Esophagus squamous epithelium (tissue), 5 donors: ENCODE measurements around the gene FOXP1. TPM values are rescaled to one million over a fixed set of nuclear protein-coding genes. Genes with fewer than 3 reads are reported as not detected.

ENCODE experiments used
- DNase-seq: peaks from one replicate; lab custom pipeline; 2025; lab: John Stamatoyannopoulos, UW
- H3K27ac ChIP-seq, 4 donors: fragments of 200-600 bp; sonication (generic); one replicate each; pipeline ENCODE4 v1.5.1; 2016 to 2019; ENCODE audit warnings: mild to moderate bottlenecking in 1 of 4
- H3K27me3 ChIP-seq, 4 donors: fragments of 200-600 bp; sonication (generic); 1 replicate in 3 of 4; 2 replicates in 1 of 4; pipeline versions ENCODE4 v1.5.1 to v1.6.0; 2017 to 2021; ENCODE audit warnings: antibody characterized with exemption in 1 of 4
- H3K36me3 ChIP-seq, 3 donors: fragments of 200-600 bp; sonication (generic); one replicate each; pipeline ENCODE4 v1.5.1; 2016 to 2019
- H3K4me1 ChIP-seq, 3 donors: fragments of 200-600 bp; sonication (generic); one replicate each; pipeline ENCODE4 v1.5.1; 2017 to 2019
- H3K4me3 ChIP-seq, 4 donors: fragments of 200-600 bp; sonication (generic); 1 replicate in 3 of 4; 2 replicates in 1 of 4; pipeline ENCODE4 v1.5.1; 2016 to 2019; ENCODE audit warnings: mild to moderate bottlenecking in 2 of 4, moderate library complexity in 1 of 4
- H3K9me3 ChIP-seq, 3 donors: fragments of 200-600 bp; sonication (generic); one replicate each; pipeline ENCODE4 v1.5.1; 2016 to 2019
- CTCF ChIP-seq, 6 experiments: fragments of 450-650 bp in 4 of 6; fragments of 200-600 bp in 2 of 6; sonication (generic) in 2 of 6; IDR thresholded peaks; one replicate each; pipeline ENCODE4 v1.5.1; 2016 to 2019; ENCODE audit warnings: antibody characterized with exemption in 6 of 6, mild to moderate bottlenecking in 4 of 6, moderate library complexity in 4 of 6
- POLR2A ChIP-seq, 4 donors: fragments of 450-650 bp; IDR thresholded peaks; one replicate each; pipeline ENCODE4 v1.6.1; 2017; ENCODE audit warnings: antibody characterized with exemption in 4 of 4, mild to moderate bottlenecking in 4 of 4, moderate library complexity in 3 of 4
- WGBS, 2 donors: methylation state at CpG; one replicate each; pipeline ENCODE4 v1.1.5; 2018; 5-methylcytosine and 5-hydroxymethylcytosine counted together
- intact Hi-C: fragments of 100-400 bp; cut with DNase I; formaldehyde crosslinking; loops from one replicate; pipeline ENCODE4 v1.15.0; 2022
- total RNA-seq, 4 donors: library from RNA; depleted of rRNA; stranded (reverse); fragments of >200 nt; gene quantifications; one replicate each; pipeline ENCODE4 v1.1.0, GENCODE V29; 2016
- donor health status: DM: yes; HTN: yes; CAD: no.

Gene FOXP1
- total RNA-seq, 4 donors from 2014 or later, result 49.1 to 124 (median 61.1) TPM

GRCh38 chr3:70963431-70964275, 619.9 kb downstream of the FOXP1 start:
- H3K4me3 ChIP-seq, result no peak overlapping the region
- peak overlapping the region in 1 of 4 donors; percentile 25 for H3K27ac ChIP-seq
- TF ChIP-seq POLR2A (IDR thresholded peaks at IDR 0.05), result no peak
- TF ChIP-seq CTCF (IDR thresholded peaks at IDR 0.05), result no peak
- H3K9me3 ChIP-seq, result no peaks in the 10 kb centered on the region
- WGBS, 2 donors, result 88 to 92% methylated on average over 13 of the region's 13 CpGs
- H3K36me3 ChIP-seq, result peaks cover 11 to 100% (median 23%) of the 10 kb centered on the region in 3 donors
- peaks cover 0 to 11% (median 0%) of the 10 kb centered on the region in 3 donors for H3K4me1 ChIP-seq
- no peaks in the 10 kb centered on the region for H3K27me3 ChIP-seq
- no peak for DNase-seq
- intact Hi-C loops, result no loop called here

GRCh38 chr3:70959506-70960291, 623.8 kb downstream of the FOXP1 start:
- no peaks in the 10 kb centered on the region for H3K27me3 ChIP-seq
- intact Hi-C loops, result no loop called here
- no peak overlapping the region for H3K27ac ChIP-seq
- H3K9me3 ChIP-seq, result no peaks in the 10 kb centered on the region
- DNase-seq, result no peak
- TF ChIP-seq POLR2A (IDR thresholded peaks at IDR 0.05) (no peak), CTCF (IDR thresholded peaks at IDR 0.05) (no peak)
- H3K4me1 ChIP-seq, result peaks cover 0 to 8% (median 0%) of the 10 kb centered on the region in 3 donors
- H3K4me3 ChIP-seq, result no peak overlapping the region
- peaks cover under 1 to 79% (median 12%) of the 10 kb centered on the region in 3 donors for H3K36me3 ChIP-seq
- 87 to 88% methylated on average over 8 to 14 of the region's 14 CpGs for WGBS, 2 donors

- H3K4me3 ChIP-seq, result no peak overlapping the region
- peaks cover 0 to 17% (median 0%) of the 10 kb centered on the region in 3 donors for H3K4me1 ChIP-seq
- 81 to 84% methylated on average over 12 of the region's 12 CpGs for WGBS, 2 donors
- H3K36me3 ChIP-seq, result peaks cover 0 to 5% (median 0%) of the 10 kb centered on the region in 3 donors
- H3K9me3 ChIP-seq, result no peaks in the 10 kb centered on the region
- no peak overlapping the region for H3K27ac ChIP-seq
- no peak for TF ChIP-seq POLR2A (IDR thresholded peaks at IDR 0.05)
- TF ChIP-seq CTCF (IDR thresholded peaks at IDR 0.05), result no peak
- DNase-seq, result no peak
- no peaks in the 10 kb centered on the region for H3K27me3 ChIP-seq
- intact Hi-C loops, result no loop called here
Observed at GRCh38 chr3:70952033-70952747, 631.3 kb downstream of the FOXP1 start.

GRCh38 chr3:70951316-70951715, 632.2 kb downstream of the FOXP1 start:
- no peaks in the 10 kb centered on the region for H3K9me3 ChIP-seq
- H3K4me1 ChIP-seq, result peaks cover 0 to 13% (median 0%) of the 10 kb centered on the region in 3 donors
- no peak for DNase-seq
- H3K27ac ChIP-seq, result no peak overlapping the region
- no peak overlapping the region for H3K4me3 ChIP-seq
- H3K27me3 ChIP-seq, result no peaks in the 10 kb centered on the region
- H3K36me3 ChIP-seq, result peaks cover 0 to 3% (median 0%) of the 10 kb centered on the region in 3 donors
- intact Hi-C loops, result no loop called here
- TF ChIP-seq CTCF (IDR thresholded peaks at IDR 0.05) (no peak), POLR2A (IDR thresholded peaks at IDR 0.05) (no peak)
- 26 to 32% methylated on average over 5 of the region's 5 CpGs for WGBS, 2 donors
